GM18502 (cell line): ENCODE measurements around the gene CTAG1B.
"Not testable (repeated sequence)": the region's sequence is repeated elsewhere in the genome, so short reads cannot be mapped to it uniquely, and the experiment has no call there.

ENCODE experiments used
- ATAC-seq: cut with Tn5 transposase; IDR thresholded peaks from one replicate; pipeline ENCODE4 v1.9.1; 2021; ENCODE audit warnings: mild to moderate bottlenecking; ENCODE audit not compliant: unreplicated experiment, poor library complexity

Gene CTAG1B

GRCh38 chrX:154593201-154593600 is 25.9 kb downstream of the CTAG1B start:
- ATAC-seq = no peak

GRCh38 chrX:154592505-154592904 is 26.6 kb downstream of the CTAG1B start:
- no peak for ATAC-seq

- ATAC-seq = not testable (repeated sequence)
Measured at GRCh38 chrX:154590415-154590814, 28.7 kb downstream of the CTAG1B start.

GRCh38 chrX:154584585-154585183 is 34.4 kb downstream of the CTAG1B start, which contains the start of gene CTAG1A:
Gene CTAG1A (plus strand): TSS chrX:154585133. CDS start chrX:154585207, 74 bp downstream.
- ATAC-seq = not testable (repeated sequence)

GRCh38 chrX:154582994-154583393 is 36.1 kb downstream of the CTAG1B start:
- not testable (repeated sequence) for ATAC-seq

- ATAC-seq = not testable (repeated sequence)
Measured at GRCh38 chrX:154575076-154575475, 44.0 kb downstream of the CTAG1B start.

- ATAC-seq = not testable (repeated sequence)
Measured at GRCh38 chrX:154573061-154573460, 46.0 kb downstream of the CTAG1B start.

- not testable (repeated sequence) for ATAC-seq
Measured at GRCh38 chrX:154570361-154570760, 48.7 kb downstream of the CTAG1B start.
